K562 (cell line): ENCODE results near the gene NLRP9. TPM values are rescaled to one million over a fixed set of nuclear protein-coding genes. Genes with fewer than 3 reads are reported as not detected.

Experiments used
- polyA plus RNA-seq, 8 experiments: library from polyadenylated mRNA; depleted of rRNA in 4 of 8; stranded (reverse) in 5 of 8; unstranded in 3 of 8; fragments of >200 nt; fragmentation: Nextera tagmentation in 2 of 8; fragmentation: Illumina TruSeq in 1 of 8; extraction: Ambion mirVana in 2 of 8; extraction: Trizol in 1 of 8; gene quantifications; 2 replicates each; pipeline versions ENCODE4 v1.2.1 to v1.2.3, GENCODE V29; 2011 to 2014; ENCODE audit warnings: inconsistent platforms in 1 of 8, missing spikeins in 1 of 8
- total RNA-seq, 7 experiments: library from RNA; depleted of rRNA in 6 of 7; stranded (reverse); fragments of >200 nt in 6 of 7; fragmentation: Illumina TruSeq in 2 of 7; extraction: Trizol in 2 of 7; gene quantifications; 2 replicates each; pipeline versions ENCODE4 v1.2.1 to v1.2.3, GENCODE V29; 2011 to 2021; ENCODE audit warnings: low replicate concordance in 1 of 7
- TF ChIP-seq, protein P1 (sequence below), 2 experiments: fragments of 450-650 bp in 1 of 2; sonication (generic) in 1 of 2; formaldehyde crosslinking in 1 of 2; IDR thresholded peaks; 2 replicates each; pipeline versions ENCODE4 v1.7.1 to v1.9.0; 2016 to 2022; ENCODE audit warnings: inconsistent platforms in 1 of 2, mild to moderate bottlenecking in 1 of 2, missing genetic modification reagents in 1 of 2

The NLRP9 gene
- total and polyA plus RNA-seq, 9 of the 15 experiments (the other 6 are each of a cell fraction or from before 2014, with no cell fraction given), result not detected

- TF ChIP-seq, protein P1, sequence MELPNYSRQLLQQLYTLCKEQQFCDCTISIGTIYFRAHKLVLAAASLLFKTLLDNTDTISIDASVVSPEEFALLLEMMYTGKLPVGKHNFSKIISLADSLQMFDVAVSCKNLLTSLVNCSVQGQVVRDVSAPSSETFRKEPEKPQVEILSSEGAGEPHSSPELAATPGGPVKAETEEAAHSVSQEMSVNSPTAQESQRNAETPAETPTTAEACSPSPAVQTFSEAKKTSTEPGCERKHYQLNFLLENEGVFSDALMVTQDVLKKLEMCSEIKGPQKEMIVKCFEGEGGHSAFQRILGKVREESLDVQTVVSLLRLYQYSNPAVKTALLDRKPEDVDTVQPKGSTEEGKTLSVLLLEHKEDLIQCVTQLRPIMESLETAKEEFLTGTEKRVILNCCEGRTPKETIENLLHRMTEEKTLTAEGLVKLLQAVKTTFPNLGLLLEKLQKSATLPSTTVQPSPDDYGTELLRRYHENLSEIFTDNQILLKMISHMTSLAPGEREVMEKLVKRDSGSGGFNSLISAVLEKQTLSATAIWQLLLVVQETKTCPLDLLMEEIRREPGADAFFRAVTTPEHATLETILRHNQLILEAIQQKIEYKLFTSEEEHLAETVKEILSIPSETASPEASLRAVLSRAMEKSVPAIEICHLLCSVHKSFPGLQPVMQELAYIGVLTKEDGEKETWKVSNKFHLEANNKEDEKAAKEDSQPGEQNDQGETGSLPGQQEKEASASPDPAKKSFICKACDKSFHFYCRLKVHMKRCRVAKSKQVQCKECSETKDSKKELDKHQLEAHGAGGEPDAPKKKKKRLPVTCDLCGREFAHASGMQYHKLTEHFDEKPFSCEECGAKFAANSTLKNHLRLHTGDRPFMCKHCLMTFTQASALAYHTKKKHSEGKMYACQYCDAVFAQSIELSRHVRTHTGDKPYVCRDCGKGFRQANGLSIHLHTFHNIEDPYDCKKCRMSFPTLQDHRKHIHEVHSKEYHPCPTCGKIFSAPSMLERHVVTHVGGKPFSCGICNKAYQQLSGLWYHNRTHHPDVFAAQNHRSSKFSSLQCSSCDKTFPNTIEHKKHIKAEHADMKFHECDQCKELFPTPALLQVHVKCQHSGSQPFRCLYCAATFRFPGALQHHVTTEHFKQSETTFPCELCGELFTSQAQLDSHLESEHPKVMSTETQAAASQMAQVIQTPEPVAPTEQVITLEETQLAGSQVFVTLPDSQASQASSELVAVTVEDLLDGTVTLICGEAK (IDR thresholded peaks at IDR 0.05), result peak; percentile 92
- TF ChIP-seq, protein P1 (CRISPR knock-in tag; IDR thresholded peaks at IDR 0.05), result peak; percentile 78
- TF ChIP-seq, all 486 proteins: peak for 2
Observed at GRCh38 chr19:55681131-55682092, 56.8 kb downstream of the NLRP9 start (continued).
